Stimulated activated naive CD8-positive, alpha-beta T cell treated with anti-CD3 and anti-CD28 coated beads, Interleukin-15, amount 100 ng/mL, for 72 hours (primary cell): ENCODE measurements around the gene JRKL.
A peak's percentile ranks its signal among the peaks of the same experiment; 100 is the strongest.

ENCODE experiments used
- ATAC-seq: fragments of 150-1000 bp; cut with Tn5 transposase; 2 replicates; pipeline ENCODE4 v1.10.0; 2021; ENCODE audit warnings: mild to moderate bottlenecking, moderate library complexity
- DNase-seq, 2 donors: peaks; one replicate each; pipeline ENCODE4 v3.0.0; 2021 to 2022
- H3K27ac Mint-ChIP-seq, 2 donors: one replicate each; pipeline ENCODE4 v1.8.0; 2022; ENCODE audit warnings: mild to moderate bottlenecking in 2 of 2, mixed read lengths in 2 of 2, moderate library complexity in 2 of 2
- H3K27me3 Mint-ChIP-seq: one replicate; pipeline ENCODE4 v1.8.0; 2022; ENCODE audit warnings: mixed read lengths
- H3K4me1 Mint-ChIP-seq: one replicate; pipeline ENCODE4 v1.8.0; 2022; ENCODE audit warnings: mild to moderate bottlenecking, mixed read lengths
- H3K4me3 Mint-ChIP-seq, 2 donors: one replicate each; pipeline ENCODE4 v1.8.0; 2022; ENCODE audit warnings: mild to moderate bottlenecking in 2 of 2, mixed read lengths in 2 of 2, moderate library complexity in 1 of 2
- H3K9me3 Mint-ChIP-seq, 2 donors: one replicate each; pipeline ENCODE4 v1.8.0; 2022; ENCODE audit warnings: mixed read lengths in 2 of 2

The JRKL gene

DNA sequence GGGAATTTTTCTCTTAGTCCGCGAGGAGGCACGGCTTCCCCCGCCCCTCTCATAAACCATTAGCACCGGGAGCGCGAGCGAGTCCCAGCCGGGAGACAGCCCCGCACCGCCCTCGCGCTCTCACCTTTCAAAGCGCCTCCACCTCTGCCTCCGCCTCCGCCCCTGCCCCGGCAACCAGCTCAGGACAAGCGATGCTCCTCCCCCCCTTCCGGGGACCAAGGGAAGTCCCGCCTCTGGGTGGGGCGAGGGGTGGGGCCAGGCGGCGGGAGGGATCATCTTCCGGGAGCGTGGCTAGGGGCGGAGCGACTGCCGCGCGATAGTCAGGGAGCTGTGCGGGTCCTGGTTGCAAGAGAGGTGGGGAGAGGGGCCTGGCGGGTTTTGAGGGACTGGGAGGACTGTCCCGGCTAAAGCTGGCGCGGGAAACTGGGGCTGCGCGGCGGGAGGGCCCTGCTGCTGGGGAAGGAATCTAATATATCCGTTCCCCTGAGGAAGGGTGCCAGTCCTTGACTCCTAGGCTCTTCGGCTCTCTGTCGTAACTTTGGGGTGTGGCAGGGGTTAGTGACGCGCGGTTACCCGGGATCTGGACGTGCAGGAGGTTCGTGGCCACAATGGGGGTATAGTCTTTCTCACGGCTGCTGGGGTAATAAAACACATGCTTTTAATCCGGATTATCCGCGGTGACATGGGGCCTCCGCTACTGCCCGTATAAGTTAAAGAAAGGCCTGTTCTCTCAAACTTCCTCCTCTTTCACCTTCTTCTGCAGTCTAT lies at the start of gene JRKL, which contains the start of gene CCDC82:
JRKL (plus strand) TSS at position 294 of the 768 bp plus-strand sequence. CDS start 637 bp downstream, outside the sequence.
CCDC82 (minus strand) TSS at position 193 of the 768 bp plus-strand sequence. CDS start 5,165 bp downstream, outside the sequence.
- peaks cover 48% of the 10 kb centered on the region for H3K4me1 Mint-ChIP-seq
- DNase-seq (peak; percentile 98), ATAC-seq (peak; percentile 97)
- H3K9me3 Mint-ChIP-seq = no peaks in the 10 kb centered on the region
- H3K27ac Mint-ChIP-seq = peak within 1 kb of the TSS; percentile 89 to 93
- peak within 1 kb of the TSS; percentile 88 to 93 for H3K4me3 Mint-ChIP-seq
- no peaks in the 10 kb centered on the region for H3K27me3 Mint-ChIP-seq

DNA sequence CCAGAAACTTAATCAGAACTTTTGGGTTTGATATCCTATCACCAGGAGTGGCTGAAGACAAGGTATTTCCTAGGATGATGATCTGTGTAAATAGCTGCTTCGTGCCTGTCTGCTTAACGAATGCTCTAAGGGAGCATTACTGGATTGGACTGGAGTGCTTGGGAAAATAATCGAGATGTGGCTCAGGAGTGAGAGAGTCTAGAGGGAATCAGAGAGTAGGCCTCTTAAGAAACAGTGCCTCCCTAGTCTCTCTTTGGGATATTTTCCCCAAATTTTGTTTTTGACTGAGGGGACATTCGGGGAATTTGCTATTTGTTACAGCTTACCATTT lies 49.3 kb upstream of the JRKL start:
- Mint-ChIP-seq H3K9me3 (no peaks in the 10 kb centered on the region), H3K4me1 (peaks cover 64% of the 10 kb centered on the region), H3K27ac (peak overlapping the region; percentile 93 to 97), H3K27me3 (no peaks in the 10 kb centered on the region), H3K4me3 (peak overlapping the region; percentile 93 to 99)
- DNase-seq = no peak
- no peak for ATAC-seq

DNA sequence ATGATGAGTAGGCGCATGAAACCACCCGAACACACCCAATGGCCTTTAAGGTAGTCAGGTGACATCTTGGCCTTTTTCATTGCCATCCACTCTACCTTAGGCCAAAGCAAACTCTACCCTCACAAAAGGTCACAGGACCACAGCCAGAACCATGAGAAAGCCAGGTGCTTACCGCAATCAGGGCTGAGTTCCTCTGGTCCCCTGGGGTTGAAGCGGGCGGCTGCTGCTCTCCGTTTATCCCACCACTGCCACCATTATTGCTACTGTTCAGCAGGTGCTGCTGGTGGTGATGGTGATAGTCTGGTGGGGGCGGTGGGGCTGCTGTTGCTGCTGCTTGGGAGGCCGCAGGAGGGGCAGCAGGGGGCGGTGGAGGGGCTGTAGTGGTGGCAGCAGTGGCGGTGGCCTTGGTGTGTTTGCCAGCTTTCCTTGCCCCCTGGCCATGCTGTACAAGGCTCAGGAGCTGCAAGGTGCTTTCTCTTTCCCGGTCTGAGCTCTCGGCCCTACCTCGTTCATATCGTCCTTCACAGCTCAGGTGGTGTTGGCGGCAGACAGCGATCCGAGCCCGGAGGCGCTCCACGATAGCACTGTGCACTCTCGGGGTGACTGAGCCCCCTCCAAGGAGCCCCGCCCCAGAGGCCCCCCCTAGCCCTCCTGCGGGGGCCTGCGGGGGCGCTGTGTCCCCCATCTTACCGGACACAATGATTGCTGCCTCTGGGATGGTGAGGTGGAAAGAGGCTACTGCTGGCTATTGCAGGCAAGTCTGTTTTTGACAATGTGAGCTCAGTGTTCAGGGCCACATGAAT lies 48.4 kb upstream of the JRKL start:
- no peaks in the 10 kb centered on the region for H3K9me3 Mint-ChIP-seq
- DNase-seq = peak; percentile 77 to 81
- H3K27ac Mint-ChIP-seq = peak overlapping the region; percentile 93 to 97
- ATAC-seq = peak; percentile 71
- H3K4me1 Mint-ChIP-seq = peaks cover 55% of the 10 kb centered on the region
- no peaks in the 10 kb centered on the region for H3K27me3 Mint-ChIP-seq
- peak overlapping the region; percentile 93 to 99 for H3K4me3 Mint-ChIP-seq

DNA sequence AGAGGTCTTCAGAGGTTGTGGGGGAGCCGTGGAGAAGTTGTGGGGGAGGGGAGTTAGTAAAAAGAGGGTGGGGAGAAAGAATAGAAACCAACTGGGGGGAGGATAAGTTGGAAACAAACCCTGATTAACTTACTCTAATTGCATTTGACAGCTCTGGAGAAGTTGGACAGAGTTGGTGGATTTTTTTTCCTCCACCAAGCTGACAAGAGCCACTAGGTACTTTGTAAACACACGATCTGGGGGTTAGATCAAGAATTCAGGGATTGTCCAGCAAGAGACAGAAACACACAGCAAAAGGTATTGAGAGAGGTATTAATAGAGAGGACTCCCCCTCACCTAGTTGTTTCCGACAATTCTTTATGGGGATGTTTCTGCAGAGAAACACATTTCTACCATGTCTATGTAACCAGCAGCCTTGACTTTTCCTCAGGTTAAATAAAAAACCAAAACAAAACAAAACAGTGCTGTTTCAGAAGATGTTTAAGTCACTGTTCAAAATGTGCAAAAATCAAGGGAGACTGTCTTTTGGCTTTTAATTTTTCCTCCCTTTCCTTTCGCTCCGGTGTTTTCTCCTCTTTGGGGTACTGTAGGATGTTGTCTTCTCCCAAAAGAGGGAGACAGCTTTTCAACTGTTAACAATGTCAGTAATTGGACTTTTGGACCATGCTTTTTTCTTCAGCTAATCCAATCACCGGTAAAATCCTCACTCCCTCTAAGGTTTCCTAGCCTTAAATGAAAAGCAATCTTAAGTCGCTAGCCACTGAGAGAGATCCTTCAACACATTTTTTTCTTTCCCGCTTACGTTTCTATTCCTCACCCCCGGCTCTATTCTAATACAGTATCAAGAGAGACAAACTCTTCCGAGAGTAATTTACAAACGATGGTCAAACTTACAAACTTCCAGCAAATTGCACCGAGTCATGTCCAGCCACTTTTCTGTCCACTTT lies 47.5 kb upstream of the JRKL start:
- peak in 1 of 2 donors; percentile 8 for DNase-seq
- Mint-ChIP-seq H3K9me3 (no peaks in the 10 kb centered on the region), H3K27me3 (no peaks in the 10 kb centered on the region), H3K27ac (peak overlapping the region; percentile 93 to 97), H3K4me3 (peak overlapping the region; percentile 93 to 99), H3K4me1 (peaks cover 46% of the 10 kb centered on the region)
- ATAC-seq = no peak

- peaks cover 37% of the 10 kb centered on the region for H3K4me1 Mint-ChIP-seq
- peak; percentile 86 to 93 for DNase-seq
- peak within 1 kb of the TSS; percentile 93 to 99 for H3K4me3 Mint-ChIP-seq
- peak within 1 kb of the TSS; percentile 93 to 97 for H3K27ac Mint-ChIP-seq
- peak; percentile 85 for ATAC-seq
- H3K27me3 Mint-ChIP-seq = no peaks in the 10 kb centered on the region
- no peaks in the 10 kb centered on the region for H3K9me3 Mint-ChIP-seq
Measured at GRCh38 chr11:96342961-96343711, 46.7 kb upstream of the JRKL start, which contains the start of gene MAML2. Gene MAML2, minus strand, starts transcription at chr11:96343195. Its CDS starts 1,300 bp downstream, at chr11:96341895.

- Mint-ChIP-seq H3K27me3 (no peaks in the 10 kb centered on the region), H3K4me1 (peaks cover 33% of the 10 kb centered on the region), H3K9me3 (no peaks in the 10 kb centered on the region), H3K4me3 (no peak overlapping the region), H3K27ac (no peak overlapping the region)
- ATAC-seq (no peak), DNase-seq (no peak)
Measured at GRCh38 chr11:96356848-96357247, 33.0 kb upstream of the JRKL start.

- peak in 1 of 2 donors; percentile 23 for DNase-seq
- Mint-ChIP-seq H3K27me3 (no peaks in the 10 kb centered on the region), H3K4me3 (peak overlapping the region; percentile 32 to 35), H3K9me3 (no peaks in the 10 kb centered on the region), H3K4me1 (peaks cover 33% of the 10 kb centered on the region), H3K27ac (peak overlapping the region in 1 of 2 donors; percentile 59)
- peak; percentile 94 for ATAC-seq
Measured at GRCh38 chr11:96357794-96358193, 32.0 kb upstream of the JRKL start.

DNA sequence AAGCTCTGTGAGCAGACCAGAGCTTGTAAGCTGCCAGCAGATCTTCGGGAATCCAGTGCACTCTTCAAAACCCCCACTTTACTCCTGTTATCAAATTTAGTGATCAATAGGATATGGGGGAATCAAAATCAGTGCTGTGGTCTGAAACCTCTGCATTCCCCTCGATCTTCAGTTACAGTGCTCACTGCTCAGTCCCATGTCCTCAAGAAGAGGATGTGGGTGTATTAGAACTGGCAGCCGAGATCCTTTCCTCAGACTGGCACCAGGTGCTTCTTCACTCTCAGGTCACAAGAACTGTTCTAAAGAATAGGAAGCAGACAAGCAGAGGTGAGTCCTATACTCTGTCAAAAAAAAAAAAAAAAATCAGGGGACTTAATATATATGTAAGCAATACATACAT lies 31.5 kb upstream of the JRKL start:
- Mint-ChIP-seq H3K27me3 (no peaks in the 10 kb centered on the region), H3K27ac (peak overlapping the region; percentile 59 to 82), H3K9me3 (no peaks in the 10 kb centered on the region), H3K4me3 (peak overlapping the region; percentile 32 to 35), H3K4me1 (peaks cover 33% of the 10 kb centered on the region)
- ATAC-seq (no peak), DNase-seq (no peak)

DNA sequence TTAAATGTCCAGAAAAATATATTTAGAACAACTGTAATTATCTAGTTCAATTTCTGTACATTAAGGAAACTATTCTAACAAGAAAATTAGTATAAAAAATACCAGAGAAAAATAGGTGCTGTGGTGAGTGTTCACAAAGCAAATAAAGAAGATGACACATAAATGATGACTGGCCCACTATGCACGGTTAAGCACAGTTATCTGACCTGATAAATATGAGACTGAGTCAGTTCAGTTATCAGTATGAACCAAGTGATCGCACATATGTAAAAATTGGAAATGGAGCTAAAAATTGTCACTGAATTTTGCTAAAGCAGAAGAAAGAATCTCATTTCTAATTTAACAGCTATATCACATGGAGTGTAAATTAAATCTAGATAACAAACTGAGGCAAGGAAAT lies 28.0 kb upstream of the JRKL start:
- H3K27ac Mint-ChIP-seq = no peak overlapping the region
- no peak for DNase-seq
- no peak overlapping the region for H3K4me3 Mint-ChIP-seq
- H3K9me3 Mint-ChIP-seq = no peaks in the 10 kb centered on the region
- ATAC-seq = no peak
- H3K4me1 Mint-ChIP-seq = peaks cover 24% of the 10 kb centered on the region
- H3K27me3 Mint-ChIP-seq = no peaks in the 10 kb centered on the region

- ATAC-seq = no peak
- no peaks in the 10 kb centered on the region for H3K9me3 Mint-ChIP-seq
Measured at GRCh38 chr11:96365493-96365892, 24.3 kb upstream of the JRKL start.

GRCh38 chr11:96366024-96366423 lies 23.8 kb upstream of the JRKL start:
- Mint-ChIP-seq H3K27ac (no peak overlapping the region), H3K9me3 (no peaks in the 10 kb centered on the region), H3K4me3 (no peak overlapping the region), H3K4me1 (no peaks in the 10 kb centered on the region), H3K27me3 (no peaks in the 10 kb centered on the region)
- DNase-seq (no peak), ATAC-seq (no peak)

More at GRCh38 chr11:96365493-96365892, 24.3 kb upstream of the JRKL start:
- no peaks in the 10 kb centered on the region for H3K27me3 Mint-ChIP-seq
- DNase-seq = no peak
- H3K4me3 Mint-ChIP-seq = no peak overlapping the region
- H3K27ac Mint-ChIP-seq = no peak overlapping the region
- H3K4me1 Mint-ChIP-seq = no peaks in the 10 kb centered on the region

- H3K4me1 Mint-ChIP-seq = no peaks in the 10 kb centered on the region
- no peak for ATAC-seq
- DNase-seq = no peak
- peak overlapping the region in 1 of 2 donors; percentile 85 for H3K27ac Mint-ChIP-seq
- H3K27me3 Mint-ChIP-seq = no peaks in the 10 kb centered on the region
- no peak overlapping the region for H3K4me3 Mint-ChIP-seq
- H3K9me3 Mint-ChIP-seq = no peaks in the 10 kb centered on the region
Measured at GRCh38 chr11:96367342-96367741, 22.5 kb upstream of the JRKL start.

GRCh38 chr11:96373826-96374225 lies 16.0 kb upstream of the JRKL start:
- Mint-ChIP-seq H3K9me3 (no peaks in the 10 kb centered on the region), H3K27ac (no peak overlapping the region), H3K27me3 (no peaks in the 10 kb centered on the region), H3K4me3 (no peak overlapping the region), H3K4me1 (peaks cover 6% of the 10 kb centered on the region)
- ATAC-seq (no peak), DNase-seq (no peak)

DNA sequence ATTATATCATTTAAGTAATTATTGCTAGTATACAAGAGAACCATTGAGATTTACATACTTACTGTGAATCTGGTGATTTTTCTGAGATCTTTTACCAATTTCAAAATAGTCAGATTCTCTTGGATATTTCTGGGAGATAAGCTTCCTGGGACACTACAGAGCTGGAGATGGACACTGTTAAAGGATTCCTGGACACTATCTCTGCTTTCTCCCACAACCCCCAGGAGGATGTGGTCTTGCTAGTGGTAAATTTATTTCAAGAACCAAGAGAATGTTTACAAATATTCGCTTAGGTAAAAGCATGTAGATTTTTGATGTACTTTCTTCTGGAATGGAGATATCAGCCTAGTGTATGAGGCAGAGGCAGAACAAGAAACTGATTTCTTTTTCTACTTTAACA lies 13.0 kb upstream of the JRKL start:
- Mint-ChIP-seq H3K4me3 (no peak overlapping the region), H3K27ac (no peak overlapping the region), H3K27me3 (no peaks in the 10 kb centered on the region), H3K4me1 (peaks cover 12% of the 10 kb centered on the region), H3K9me3 (no peaks in the 10 kb centered on the region)
- DNase-seq = no peak
- no peak for ATAC-seq
